Suppressor macrophage treated with lipopolysaccharide for 1 hour (primary cell): Measurements from ENCODE around the gene SH3D19.
"Not testable (repeated sequence)": the region's sequence is repeated elsewhere in the genome, so short reads cannot be mapped to it uniquely, and the experiment has no call there.

ENCODE experiments used
- DNase-seq, 3 donors: peaks; one replicate each; pipeline ENCODE4 v3.0.0-alpha.2; 2020 to 2022

SH3D19 gene

DNA sequence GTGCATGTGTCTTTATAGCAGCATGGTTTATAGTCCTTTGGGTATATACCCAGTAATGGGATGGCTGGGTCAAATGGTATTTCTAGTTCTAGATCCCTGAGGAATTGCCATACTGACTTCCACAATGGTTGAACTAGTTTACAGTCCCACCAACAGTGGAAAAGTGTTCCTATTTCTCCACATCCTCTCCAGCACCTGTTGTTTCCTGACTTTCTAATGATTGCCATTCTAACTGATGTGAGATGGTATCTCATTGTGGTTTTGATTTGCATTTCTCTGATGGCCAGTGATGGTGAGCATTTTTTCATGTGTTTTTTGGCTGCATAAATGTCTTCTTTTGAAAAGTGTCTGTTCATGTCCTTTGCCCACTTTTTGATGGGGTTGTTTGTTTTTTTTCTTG lies 56.5 kb downstream of the SH3D19 start:
- not testable (repeated sequence) for DNase-seq

DNA sequence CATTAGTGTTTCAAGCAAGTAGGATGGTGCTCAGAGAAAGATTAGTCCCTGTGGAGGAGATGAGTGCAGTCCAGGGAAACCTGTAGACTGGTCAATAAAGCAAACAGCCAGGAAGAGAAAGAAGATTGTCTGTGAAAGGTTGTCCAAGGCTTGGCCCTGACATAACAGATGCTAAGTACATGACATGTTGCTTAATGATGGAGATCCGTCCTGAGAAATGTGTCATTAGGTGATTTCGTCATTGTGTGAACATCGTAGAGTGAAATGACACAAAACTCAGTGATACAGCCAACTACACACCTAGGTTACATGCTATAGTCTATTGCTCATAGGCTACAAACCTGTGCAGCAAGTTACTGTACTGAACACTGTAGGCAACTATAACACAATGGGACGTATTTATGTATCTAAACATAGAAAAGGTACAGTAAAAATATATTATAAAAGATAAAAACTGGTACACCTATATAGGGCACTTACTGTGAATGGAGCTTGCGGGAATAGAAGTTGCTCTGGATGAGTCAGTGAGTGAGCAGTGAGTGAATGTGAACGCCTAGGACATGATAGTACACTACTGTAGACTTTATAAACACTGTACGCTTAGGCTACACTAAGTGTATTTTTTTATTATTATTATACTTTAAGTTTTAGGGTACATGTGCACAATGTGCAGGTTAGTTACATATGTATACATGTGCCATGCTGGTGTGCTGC lies 57.4 kb downstream of the SH3D19 start:
- DNase-seq = no peak

DNA sequence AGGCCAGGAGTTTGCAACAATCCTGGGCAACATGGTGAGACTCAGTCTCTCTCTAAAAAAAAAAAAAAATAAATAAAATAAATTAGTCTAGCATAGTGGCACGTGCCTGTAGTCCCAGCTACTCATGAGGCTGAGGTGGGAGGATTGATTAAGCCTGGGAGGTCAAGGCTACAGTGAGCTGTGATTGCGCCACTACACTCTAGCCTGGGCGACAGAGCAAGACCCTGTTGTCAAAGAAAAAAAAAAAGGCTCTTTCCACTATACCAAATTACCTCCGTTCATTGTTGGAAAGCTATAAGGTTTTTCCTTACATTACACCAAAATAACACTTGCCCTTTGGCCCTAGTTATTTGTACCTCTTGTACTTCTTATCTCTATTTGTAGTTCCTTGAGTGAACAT lies 58.3 kb downstream of the SH3D19 start:
- no peak for DNase-seq

DNA sequence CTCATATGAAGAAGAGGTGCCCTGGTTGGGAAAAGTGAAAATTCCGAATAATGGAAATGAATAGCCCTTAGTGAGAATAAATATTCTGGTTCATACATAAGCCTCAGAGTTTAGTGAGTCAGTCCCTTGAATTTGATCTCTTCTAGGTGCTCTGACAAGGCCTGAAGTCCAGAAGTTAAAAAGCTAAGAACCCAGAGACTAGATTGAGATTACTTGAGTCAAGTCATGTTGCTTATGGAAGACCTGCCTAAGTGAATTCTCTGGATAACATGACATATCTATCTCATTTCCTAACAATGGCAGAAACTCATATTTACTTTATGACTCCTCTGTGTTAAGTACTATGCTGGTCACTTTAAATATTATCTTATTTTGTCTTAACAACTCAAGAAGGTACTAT lies 58.9 kb downstream of the SH3D19 start:
- no peak for DNase-seq

DNA sequence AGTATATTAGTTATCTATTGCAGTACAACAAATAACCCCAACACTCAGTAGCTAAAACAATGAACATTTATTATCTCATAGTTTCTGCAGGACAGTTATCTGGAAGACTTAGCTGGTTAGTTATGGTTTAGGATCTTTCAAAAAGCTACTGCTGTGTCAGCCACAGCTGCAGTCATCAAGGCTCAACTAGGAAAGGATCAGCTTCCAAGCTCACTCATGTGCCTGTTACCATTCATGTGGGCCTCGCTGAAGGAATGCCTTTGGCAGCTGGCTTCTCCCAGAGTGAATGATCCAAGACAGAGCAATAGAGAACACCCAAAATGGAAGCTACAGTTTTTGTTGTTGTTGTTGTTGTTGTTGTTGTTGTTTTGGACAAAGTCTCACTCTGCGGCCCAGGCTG lies 62.0 kb downstream of the SH3D19 start:
- DNase-seq = no peak

DNA sequence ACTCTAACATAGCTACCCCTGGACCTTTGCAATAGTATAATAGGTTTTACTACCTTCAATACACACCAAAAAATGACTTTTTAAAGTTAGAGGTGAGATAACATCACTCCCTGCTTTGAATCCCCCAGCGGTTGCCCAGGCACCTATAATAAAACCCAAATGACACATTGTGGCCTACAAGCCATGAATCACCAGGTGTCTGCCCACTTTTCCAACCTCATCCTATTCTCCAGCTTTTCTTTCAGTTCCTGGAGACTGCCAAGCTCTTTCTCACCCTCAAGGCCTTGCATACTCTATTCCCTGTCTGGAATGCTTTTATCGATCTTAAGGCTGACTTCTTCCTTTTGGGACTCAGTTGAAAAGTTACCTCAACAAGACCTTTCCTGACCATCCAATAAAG lies 64.9 kb downstream of the SH3D19 start:
- DNase-seq = no peak

DNA sequence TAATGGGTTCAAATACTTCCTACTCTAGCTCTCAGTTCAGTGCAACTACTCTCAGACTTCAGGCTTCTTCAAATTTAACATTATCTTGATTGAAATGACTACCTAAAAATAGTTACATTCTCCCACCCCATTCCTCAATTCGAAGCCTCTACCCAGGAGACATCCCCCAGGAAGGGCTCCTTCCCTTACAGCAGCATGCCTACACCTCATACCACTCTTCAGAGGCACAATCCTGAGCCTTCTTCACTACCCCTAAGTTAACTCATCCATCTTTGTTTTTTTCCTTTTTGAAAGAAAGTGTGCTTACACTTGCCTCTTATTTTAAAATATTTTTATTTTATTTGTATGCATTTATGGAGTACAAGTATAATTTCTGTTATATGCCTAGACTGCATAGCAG lies 65.7 kb downstream of the SH3D19 start:
- DNase-seq = no peak

DNA sequence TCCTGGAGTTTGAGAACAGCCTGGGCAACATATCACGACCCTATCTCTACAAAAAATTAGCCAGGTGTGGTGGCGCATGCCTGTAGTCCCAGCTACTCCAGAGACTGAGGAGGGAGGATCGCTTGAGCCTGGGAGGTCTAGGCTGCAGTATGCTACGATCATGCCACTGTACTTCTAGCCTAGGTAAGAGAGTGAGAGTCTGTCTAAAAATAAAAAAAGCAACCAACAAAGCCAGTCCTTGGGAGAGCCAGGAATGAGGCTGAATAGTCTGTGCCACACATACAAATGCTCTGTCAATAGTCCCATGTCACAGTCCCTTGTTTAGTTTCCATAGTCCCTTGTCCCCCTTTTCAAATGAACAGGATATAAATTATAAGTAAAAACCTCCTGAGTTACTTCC lies 67.7 kb downstream of the SH3D19 start:
- DNase-seq = no peak

DNA sequence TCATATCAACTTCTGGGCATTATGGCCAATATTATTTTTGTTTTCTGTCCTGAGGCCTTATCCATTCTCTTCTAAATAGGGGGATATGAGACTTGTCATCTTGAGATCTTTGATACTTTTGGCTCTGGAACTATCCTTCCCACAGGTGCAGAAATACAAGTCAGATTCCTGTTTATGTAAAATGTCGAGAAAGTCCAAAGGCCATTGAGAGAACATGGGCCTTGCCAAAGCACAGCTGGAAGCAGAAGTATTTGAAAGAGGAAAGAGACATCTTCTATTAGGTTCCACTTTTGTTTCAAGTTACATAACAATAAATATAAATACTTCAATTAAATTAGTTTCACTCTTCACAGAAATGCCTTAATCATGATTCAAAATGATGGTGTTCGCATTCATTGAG lies 69.3 kb downstream of the SH3D19 start:
- DNase-seq = no peak

DNA sequence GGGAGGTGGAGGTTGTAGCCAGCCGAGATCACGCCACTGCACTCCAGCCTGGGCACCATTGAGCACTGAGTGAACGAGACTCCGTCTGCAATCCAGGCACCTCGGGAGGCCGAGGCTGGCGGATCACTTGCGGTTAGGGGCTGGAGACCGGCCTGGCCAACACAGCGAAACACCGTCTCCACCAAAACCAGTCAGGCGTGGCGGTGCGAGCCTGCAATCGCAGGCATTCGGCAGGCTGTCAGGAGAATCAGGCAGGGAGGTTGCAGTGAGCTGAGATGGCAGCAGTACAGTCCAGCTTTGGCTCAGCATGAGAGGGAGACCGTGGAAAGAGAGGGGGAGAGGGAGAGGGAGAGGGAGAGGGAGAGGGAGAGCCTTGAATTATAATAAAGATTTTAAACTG lies 69.7 kb downstream of the SH3D19 start:
- not testable (repeated sequence) for DNase-seq

DNA sequence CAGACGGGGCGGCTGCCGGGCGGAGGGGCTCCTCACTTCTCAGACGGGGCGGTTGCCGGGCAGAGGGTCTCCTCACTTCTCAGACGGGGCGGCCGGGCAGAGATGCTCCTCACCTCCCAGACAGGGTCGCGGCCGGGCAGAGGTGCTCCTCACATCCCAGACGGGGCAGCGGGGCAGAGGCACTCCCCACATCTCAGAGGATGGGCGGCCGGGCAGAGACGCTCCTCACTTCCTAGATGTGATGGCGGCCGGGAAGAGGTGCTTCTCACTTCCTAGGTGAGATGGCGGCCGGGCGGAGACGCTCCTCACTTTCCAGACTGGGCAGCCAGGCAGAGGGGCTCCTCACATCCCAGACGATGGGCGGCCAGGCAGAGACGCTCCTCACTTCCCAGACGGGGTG lies 70.2 kb downstream of the SH3D19 start:
- DNase-seq = not testable (repeated sequence)

DNA sequence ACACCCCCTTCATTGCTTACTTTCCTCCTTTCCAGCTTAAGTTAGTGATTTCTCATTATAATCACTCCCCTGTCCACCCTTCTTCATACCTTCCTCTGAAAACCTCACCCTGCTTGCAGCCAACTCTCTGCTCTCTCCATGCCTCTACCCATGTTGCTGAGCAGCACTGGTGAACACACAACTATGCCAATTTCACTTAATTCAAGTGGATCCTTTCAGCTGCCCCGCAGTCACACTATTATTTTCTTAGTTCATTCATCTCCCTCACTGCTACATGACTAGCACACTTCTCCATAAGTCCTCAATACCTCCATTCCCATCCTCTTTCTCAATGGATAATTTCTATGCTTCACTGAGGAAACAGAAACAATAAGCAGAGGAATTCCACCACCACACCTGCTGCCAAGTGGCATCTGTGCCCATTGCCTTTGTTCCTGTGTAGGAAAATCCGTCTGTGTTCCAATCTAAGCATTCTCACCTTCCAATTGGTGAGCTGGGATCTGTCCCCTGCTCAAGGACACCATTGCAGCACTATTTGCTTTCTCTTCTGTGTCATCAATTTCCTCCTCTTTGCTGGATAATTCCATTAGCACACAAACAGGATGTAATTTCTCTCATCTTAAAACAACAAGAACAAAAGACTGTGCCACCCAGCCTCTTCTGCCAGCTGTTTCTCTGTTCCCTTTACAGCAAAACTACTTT lies 73.7 kb downstream of the SH3D19 start:
- DNase-seq = no peak

DNA sequence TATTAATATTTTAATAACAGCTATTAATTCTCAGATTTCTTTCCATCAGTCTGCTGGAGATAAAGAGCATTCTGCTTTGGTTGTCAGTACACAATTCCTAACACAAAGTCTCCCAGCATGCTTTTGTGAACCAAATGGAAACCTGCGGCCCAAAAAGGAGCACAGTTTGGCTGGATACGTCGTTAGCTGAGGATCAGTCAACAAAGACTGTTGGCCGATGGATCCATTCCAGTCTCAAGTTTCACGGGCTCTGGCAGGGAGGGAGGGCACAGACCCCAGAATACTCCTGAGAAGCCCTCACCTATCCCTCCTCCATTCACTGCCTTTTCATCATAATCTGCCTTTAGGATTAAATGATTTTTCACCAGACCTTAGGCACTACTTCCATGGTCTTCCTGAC lies 74.7 kb downstream of the SH3D19 start:
- DNase-seq = no peak

DNA sequence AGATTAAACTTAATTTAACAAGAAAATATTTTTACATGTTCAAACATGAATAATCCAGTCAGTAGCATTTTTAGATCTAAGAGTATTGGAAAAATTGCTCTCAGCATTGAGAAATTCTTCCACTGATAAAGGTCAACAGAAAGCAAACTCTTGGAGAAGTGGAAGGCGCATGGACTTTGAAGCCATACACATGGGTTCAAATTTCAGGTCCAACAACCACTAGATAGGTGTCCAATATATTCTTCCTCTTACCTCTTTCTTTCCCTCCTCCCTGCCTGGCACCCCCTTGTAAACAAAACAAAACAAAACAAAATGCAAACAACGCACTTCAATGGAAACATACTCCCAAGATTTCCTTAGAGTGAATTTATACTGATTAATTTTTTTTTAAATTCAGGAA lies 76.9 kb downstream of the SH3D19 start:
- DNase-seq = no peak

DNA sequence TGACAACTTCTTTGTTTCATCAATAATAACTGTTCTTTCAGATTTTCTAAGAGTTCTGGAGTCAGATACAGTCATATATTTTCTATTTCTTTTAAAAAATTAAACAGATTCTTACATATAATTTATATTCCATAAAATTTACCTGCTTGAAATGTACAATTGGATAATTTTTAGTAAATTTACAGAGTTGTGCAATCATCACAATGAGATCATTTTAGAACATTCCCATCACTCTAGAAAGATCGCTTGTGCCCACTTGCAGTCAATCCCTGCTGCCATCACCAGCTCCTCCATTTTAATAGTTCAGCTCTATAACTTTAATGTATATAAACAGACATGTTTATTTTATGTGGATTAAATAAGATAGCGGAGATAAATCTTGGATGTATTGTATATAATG lies 78.0 kb downstream of the SH3D19 start:
- DNase-seq = no peak

DNA sequence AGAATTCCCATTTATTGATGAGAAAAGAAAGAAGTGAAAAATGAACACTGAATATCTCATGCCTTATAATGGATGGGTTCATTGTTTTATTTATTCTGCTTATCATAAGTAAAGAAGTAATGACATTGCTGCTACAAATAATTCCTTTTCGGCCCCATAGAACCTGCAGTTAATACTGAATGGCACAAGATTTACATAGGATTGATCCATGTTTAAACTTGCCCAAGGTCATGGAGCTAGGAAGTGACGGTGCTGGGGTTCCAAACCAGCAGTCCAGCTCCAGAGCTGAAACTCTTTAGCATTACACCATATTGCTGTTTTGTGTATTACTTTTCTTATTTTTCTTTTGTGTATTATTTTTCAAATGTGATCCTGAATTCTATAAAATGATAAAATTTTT lies 78.7 kb downstream of the SH3D19 start:
- no peak for DNase-seq

DNA sequence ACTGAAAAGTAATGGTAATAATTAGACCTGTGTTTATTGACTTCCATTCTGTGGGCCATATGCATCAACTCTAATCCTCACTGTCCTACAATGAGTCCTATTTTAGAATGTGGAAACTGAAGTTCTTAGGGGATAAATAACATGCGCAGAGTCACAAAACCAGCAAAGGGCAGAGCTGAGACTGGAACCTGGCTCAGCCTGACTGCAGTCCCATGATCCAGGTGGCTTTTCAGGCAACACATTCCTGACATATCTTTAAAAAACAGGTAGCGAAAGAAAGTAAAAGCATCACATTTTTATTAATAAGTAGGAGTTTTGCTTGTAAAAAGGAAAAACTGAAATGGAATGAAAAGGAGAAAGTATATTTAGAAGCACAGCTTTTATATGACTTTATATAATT lies 83.1 kb downstream of the SH3D19 start:
- no peak for DNase-seq

DNA sequence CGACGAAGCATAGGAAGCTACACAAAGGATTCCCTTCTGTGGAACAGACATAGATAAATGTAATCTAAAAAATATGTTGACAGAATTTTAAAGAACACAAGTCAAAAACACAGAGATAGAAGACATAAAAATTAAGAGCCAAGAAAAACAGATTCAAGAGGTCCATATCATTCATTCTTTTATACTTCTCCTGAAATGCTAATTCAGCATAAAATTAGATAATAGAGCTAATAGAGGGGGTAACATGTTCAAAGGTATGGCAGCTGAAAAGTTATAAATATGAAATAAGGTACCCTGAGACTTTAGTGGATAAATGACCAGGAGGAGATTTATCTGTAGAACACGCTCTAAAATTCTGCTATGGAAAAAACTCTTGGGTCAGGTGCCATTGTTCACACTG lies 85.8 kb downstream of the SH3D19 start:
- no peak for DNase-seq

DNA sequence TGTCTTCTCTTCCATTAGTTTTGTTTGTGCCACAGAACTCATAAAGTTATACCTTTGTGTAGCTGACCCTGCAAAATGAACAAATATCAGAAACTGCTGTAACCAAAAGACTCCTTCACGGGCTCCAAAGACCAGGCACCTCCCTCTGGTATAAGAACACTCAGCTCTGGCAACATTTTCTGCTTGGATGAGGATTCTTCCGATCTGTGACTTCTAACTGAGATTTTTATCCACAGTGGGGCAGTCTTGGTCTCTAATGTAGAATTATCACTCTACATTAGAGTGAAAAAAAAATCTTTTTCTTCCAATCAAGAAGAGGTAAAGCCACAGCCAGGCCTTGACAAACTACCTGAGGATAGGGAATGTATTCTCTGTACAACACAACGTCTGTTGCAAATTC lies 86.9 kb downstream of the SH3D19 start:
- DNase-seq = no peak

DNA sequence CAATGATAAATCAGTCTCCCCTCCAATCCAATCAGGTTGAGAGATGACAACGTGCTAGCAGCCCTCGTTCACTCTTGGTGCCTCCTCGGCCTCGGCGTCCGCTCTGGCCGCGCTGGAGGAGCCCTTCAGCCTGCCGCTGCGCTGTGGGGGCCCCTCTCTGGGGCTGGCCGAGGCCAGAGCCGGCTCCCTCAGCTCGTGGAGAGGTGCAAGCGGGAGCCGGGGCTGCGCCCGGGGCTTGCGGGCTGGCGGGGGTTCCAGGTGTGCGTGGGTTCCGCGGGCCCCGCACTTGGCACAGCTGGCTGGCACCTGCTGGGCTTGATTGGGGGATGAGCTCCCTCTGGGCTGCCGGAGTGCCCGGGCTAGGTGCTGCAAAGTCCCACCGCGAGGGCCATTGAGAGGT lies 89.4 kb downstream of the SH3D19 start:
- no peak for DNase-seq

DNA sequence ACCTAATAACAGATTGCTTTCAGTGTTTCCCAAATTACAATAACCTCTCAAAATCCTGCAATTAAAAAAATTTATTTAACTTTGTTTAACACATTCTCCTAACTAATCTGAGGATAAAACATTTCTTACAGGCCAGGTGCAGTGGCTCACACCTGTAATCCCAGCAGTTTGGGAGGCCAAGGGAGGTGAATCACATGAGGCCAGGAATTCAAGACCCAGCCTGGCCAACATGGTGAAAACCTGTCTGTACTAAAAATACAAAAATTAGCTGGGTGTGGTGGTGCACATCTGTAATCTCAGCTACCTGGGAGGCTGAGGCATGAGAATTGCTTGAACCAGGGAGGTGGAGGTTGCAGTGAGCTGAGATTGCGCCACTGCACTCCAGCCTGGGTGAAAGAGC lies 90.0 kb downstream of the SH3D19 start:
- not testable (repeated sequence) for DNase-seq

DNA sequence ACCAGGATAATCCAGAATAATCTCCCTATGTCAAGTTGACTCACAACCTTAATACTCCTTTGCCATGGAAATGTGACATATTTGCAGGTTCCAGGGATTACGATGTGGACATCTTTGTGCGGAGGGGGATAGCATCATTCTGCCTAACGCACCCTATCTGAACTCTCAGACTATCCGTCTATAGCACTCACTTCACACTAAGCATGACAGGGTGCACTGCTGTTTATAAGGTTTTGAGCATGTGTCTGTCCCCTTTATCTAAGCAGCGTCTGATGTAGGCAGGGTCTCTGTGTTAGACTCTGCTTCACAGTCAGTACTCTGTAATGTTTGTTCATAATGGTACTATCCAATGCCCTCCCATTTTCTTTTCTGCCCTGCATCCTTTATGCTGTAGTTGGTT lies 91.8 kb downstream of the SH3D19 start:
- DNase-seq = no peak

DNA sequence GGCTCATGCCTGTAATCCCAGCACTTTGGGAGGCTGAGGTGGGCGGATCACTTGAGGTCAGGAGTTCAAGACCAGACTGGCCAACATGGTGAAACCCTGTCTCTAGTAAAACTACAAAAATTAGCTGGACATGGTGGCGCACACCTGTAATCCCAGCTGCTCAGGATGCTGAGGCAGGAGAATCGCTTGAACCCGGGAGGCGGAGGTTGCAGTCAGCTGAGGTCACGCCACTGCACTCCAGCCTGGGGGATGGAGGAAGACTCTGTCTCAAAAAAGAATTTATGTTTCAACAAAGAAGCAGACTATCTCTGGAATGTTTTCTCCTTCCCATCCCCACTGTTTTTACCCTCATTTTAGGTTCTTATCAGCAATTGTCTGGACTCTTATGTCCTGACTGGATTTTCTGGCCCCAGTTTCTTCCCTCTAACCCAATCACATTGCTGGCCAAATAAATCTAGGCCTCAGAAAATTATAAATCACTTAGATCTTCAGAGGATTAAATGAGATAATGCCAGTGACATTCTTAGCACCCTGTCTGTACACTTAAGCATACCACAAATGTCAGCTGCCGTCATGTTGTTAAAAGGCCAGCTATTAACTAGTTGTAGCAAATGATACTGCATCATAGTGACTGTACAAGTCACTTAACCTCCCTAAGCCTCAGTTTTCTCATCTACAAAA lies 93.3 kb downstream of the SH3D19 start:
- no peak for DNase-seq
